Ammon's horn (tissue), 1 donor: ENCODE results near the gene DLEC1.
"Not testable (repeated sequence)": the region's sequence is repeated elsewhere in the genome, so short reads cannot be mapped to it uniquely, and the experiment has no call there.

Source experiments
- DNase-seq: peaks from one replicate; pipeline ENCODE4 v3.0.0-alpha.2; 2016; ENCODE audit warnings: low spot score

DLEC1 gene

GRCh38 chr3:38120693-38121450 is 81.9 kb downstream of the DLEC1 start:
- DNase-seq: no peak

DNA sequence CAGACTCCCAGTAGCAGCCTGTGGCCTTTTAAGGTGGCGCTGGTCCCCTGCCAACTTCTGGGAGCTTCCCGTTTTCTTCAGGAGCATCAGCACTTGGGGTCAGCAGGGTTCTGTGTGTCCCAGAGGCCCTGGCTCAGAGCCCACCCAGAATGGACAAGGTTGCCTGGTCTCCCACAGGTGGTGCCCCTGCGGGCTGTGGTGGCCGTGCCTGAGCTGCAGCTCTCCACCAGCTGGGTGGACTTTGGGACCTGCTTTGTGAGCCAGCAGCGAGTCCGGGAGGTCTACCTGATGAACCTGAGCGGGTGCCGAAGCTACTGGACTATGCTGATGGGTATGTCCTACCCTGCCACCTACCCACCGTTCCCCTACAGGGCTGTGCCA is 82.4 kb downstream of the DLEC1 start:
- DNase-seq: no peak

DNA sequence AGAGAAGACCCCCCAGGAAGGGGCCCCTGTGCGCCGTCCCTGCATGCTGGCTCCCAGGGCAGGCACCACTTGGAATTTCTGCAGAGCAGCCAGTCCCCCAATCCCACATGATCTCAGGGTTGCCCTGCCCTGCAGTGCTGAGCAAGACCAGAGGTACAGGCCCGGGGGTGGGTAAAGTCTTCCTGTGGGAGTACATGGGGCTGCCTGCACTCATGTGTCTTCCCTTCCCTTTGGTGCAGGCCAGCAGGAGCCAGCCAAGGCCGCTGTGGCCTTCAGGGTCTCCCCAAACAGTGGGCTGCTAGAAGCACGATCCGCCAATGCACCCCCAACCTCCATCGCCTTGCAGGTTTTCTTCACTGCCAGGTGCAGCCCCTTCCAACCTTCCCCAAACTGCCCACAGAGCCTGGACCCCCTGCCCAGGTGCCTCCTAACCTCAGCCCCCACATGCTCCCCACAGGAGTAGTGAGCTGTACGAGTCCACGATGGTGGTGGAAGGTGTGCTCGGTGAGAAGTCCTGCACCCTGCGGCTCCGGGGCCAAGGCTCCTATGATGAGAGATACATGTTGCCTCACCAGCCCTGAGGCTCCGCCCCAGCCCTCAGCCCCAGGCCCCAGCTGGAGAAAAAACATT is 82.9 kb downstream of the DLEC1 start:
- DNase-seq: no peak

- no peak for DNase-seq
Measured at GRCh38 chr3:38122712-38123290, 83.8 kb downstream of the DLEC1 start.

DNA sequence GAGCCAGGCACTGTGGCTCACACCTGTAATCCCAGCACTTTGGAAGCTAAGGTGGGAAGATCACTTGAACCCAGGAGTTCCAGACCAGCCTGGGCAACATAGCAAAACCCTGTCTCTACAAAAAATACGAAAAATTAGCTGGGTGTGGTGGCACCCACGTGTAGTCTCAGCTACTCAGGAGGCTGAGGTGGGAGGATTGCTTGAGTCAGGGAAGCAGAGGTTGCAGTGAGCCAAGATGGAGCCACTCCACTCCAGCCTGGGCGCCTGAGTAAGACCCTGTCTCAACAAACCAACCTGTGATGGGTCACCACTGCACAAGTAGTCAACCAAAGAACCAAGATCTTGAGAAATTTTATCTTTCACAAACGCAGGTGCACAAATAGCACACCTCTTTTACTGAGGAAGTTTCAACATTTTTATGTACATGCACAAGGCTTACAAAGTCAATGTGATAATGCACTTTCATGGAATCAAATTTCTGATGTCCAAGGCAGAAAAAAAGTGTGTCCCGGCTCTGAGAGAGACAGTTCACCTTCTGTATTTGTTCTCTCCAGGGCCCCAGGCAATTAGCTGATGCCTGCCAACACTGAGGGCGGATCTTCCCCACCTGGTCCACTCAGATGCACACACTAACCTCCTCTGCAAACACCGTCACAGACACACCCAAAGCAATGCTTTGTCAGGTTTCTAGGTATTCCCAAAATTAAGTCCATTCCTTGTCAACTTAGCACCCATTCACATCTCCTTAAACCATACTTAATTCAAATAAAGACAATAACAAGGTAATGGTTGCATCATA is 85.5 kb downstream of the DLEC1 start:
- no peak for DNase-seq

DNA sequence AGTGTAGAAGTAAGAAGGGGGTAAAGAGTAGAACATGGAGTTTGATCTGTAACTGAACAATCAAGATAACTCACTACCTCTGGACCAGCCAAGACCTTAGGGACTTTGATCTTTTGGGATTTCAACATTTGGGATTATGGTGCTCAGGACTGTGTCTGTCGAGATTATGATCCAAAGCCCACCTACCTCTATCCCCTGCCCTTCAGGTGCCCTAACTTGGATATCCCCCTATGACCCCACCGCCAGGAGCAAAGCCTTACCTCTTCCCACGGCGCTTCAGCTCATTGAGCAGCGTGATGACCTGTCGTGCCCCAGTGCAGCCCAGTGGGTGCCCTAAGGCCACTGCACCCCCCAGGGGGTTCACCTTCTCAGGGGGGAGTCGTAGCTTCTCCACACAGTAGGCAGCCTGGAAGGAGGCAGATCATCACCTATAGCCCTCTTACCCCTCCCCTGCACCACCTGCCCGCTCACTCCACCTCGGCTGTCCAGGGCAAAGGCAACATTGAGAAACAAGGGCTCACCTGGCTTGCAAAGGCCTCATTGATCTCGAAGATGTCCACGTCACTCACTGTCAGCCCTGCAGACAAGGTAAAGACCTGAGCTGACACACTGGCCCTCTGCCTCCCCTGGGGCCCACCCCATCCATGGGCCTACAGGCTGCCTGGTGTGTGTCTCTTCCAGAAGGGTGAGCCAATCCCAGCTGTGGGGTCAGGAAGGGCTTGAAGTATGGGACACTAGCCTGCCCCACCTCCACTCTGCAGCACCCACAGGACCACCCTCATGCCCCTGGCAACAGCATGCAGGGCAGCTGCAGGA is 86.5 kb downstream of the DLEC1 start:
- DNase-seq: no peak

- no peak for DNase-seq
Measured at GRCh38 chr3:38126121-38126892, 87.3 kb downstream of the DLEC1 start.

DNA sequence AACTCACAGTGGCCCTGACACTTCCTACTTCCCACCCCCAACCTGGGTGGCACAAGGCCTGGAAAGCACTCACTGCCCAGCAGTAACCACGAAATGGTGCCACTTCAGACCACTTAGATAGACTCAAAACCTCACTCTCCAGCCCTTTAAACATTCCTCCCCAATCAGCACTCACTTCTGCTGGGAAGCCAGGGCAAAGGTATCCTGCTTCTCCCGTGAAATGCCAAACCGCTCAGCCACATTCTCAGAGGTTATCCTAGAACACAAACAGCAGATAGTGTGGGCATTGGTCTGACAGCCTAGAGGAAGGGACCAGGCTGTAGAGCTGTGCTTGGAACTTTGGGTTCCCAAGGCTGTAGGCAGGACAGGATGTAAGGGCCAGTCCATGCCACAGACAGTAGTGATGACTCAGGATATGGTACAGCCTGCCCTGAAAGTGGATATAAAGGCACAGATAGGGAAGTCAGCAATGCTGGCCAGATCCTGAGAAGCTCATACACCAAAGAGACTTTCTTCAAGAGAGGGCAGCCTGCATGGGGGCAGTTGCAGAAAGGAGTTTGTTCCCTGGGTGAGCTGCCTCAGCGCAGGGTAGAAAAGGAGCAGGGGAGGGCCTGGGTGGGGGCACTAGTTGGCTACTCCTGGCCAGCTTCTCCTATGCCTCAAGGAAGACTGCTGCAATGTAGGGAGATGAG is 88.7 kb downstream of the DLEC1 start:
- DNase-seq: no peak

DNA sequence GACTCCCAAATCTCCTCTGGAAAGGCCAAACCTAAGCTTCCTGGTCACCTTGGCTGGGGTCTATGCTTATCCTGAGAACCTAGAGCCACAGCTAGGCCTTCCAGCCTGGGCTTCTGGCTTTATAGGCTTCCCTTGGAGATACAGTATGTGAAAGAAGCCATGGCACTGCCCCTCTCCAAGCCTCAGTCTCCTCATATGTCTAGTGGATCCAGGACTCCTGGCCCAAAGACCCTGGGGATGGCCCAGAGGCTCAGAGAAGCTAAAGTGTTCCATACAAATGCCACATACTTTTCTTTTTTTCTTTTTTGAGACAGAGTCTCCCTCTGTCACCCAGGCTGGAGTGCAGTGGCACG is 89.3 kb downstream of the DLEC1 start:
- no peak for DNase-seq

GRCh38 chr3:38129058-38129457 is 90.0 kb downstream of the DLEC1 start:
- DNase-seq: no peak

- no peak for DNase-seq
Measured at GRCh38 chr3:38130631-38131065, 91.6 kb downstream of the DLEC1 start.

GRCh38 chr3:38131621-38132369 is 92.8 kb downstream of the DLEC1 start:
- no peak for DNase-seq

DNA sequence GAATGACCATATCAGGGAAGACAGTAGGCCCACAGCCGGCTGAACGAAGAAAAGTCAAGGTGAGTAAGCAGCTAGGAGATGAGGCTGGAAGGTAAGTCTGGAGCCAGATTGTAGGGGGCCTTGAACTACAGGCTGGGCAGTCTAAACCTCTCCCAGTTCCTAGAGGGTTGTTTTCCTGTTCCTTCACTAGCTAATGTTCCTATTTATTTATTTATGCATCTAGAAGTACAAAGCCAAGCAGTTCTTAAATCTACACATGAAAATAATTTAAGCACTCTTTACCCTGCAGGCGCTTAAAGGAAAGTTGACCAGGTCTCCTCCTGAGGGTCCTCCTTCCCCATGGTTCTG is 94.2 kb downstream of the DLEC1 start:
- no peak for DNase-seq

- no peak for DNase-seq
Measured at GRCh38 chr3:38133557-38134405, 94.8 kb downstream of the DLEC1 start.

GRCh38 chr3:38134517-38135143 is 95.6 kb downstream of the DLEC1 start:
- not testable (repeated sequence) for DNase-seq

GRCh38 chr3:38135621-38136277 is 96.7 kb downstream of the DLEC1 start:
- DNase-seq: not testable (repeated sequence)

DNA sequence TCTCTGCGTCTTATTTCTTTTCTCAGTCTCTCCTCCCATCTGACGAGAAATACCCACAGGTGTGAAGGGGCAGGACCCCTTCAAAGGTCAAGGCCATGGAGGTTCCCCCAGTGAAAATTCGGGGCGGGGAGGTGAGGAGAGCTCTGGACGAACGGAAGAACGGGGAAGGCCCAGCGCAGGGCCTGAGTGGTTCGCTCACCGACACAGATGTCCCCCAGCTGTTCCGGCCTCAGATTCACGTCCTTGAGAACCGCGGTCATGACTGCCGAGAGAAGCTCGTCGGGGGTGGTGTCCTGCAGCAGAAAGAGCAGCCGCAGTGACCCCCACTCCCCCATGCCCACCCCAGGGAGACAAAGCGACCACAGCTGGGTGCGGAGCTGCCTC is 97.4 kb downstream of the DLEC1 start:
- no peak for DNase-seq
